Activated CD8-positive, alpha-beta memory T cell treated with anti-CD3 and anti-CD28 coated beads for 48 hours (primary cell): ENCODE results near the gene CDPF1.
"Not testable (repeated sequence)": the region's sequence is repeated elsewhere in the genome, so short reads cannot be mapped to it uniquely, and the experiment has no call there.

Source experiments
- DNase-seq, 3 experiments: peaks; one replicate each; pipeline ENCODE4 v3.0.0-alpha.2; 2020; ENCODE audit warnings: low read depth in 2 of 3, low spot score in 2 of 3

Gene CDPF1

DNA sequence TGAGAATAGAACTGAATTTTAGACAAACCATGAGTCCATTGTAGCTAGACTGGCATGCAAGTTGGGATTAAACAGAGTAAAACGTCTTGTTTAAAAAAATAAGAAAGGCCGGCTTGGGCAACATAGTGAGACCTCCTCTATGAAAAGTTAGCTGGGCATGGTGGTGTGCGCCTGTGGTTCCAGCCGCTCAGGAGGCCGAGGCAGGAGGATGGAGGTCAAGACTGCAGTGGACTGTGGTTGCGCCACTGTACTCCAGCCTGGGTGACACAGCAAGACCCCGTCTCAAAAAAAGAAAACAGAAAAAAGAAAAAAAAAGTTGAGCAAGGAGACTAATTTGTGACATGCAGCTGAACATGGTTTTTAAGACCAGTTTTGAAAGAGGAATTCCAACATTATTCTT, 23.5 kb downstream of the CDPF1 start:
- DNase-seq, result no peak

GRCh38 chr22:46225631-46226030, 24.5 kb downstream of the CDPF1 start:
- DNase-seq, result no peak

DNA sequence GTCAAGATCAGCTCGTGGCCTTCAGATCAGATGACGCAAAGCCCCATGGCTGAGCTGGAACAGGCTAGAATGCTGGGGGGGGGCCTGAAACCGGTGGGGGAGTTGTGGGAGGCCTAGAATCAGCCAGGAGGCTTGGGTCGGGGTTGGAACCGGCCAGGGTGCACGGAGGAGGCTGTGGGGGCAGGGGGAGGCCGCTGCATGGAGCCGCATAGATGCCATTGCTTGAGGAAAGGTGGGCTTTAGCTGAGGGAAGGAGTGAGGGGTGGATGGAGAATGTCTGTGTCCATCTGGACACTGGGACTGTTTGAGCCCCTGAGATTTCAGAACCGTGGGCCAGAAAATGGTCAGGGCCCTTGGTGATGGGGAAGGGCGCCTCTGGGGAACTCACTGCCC, 25.2 kb downstream of the CDPF1 start:
- DNase-seq, result no peak

GRCh38 chr22:46224044-46224897, 25.8 kb downstream of the CDPF1 start:
- no peak for DNase-seq

DNA sequence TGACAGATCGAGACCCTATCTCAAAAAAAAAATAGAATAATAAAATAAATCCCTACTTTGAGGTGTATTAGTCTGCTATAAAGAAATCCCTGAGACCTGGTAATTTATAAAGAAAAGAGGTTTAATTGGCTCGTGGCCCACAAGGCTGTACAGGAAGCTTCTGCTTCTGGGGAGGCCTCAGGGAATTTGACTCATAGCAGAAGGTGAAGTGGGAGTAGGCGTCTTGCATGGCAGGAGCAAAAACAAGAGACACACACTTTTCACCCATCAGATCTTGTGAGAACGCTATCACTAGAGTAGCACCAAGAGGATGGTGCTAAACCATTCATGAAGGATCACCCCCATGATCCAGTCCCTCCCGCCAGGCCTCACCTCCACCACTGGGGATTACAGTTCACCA, 29.2 kb downstream of the CDPF1 start:
- DNase-seq, result no peak

DNA sequence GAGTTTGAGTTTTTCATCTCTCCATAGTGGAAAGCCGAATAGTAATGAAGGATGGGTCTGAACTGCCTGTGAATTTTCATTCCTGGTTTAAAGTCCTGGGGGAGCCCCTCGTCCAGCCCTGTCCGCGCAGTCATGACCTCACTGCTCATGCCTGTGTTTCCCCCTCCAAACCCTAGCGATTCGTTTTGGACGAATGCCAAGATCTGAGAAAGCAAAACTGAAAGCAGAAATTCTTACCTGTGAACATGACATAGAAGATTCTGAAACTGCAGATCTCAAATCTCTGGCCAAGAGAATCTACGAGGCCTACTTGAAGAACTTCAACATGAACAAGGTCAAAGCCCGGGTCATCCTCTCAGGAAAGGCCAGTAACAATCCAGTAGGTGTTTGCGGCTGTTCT, 30.5 kb downstream of the CDPF1 start:
- DNase-seq, result no peak

DNA sequence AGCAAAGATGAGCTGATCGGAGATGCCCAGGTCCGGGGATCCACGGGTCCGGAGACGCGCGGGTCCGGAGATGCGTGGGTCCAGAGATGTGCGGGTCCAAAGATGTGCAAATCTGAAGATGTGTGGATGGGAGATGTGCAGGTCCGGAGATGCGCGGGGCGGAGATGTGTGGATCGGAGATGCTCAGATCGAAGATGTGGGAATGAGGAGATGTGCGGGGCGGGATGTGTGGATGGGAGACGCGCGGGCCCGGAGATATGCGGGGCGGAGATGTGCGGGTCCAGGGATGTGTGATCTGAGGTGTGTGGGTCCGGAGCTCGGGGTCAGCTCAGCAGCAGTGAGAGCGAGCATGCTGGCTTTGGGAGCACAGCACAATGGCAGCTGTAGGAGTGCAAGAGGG, 35.5 kb downstream of the CDPF1 start:
- no peak for DNase-seq

DNA sequence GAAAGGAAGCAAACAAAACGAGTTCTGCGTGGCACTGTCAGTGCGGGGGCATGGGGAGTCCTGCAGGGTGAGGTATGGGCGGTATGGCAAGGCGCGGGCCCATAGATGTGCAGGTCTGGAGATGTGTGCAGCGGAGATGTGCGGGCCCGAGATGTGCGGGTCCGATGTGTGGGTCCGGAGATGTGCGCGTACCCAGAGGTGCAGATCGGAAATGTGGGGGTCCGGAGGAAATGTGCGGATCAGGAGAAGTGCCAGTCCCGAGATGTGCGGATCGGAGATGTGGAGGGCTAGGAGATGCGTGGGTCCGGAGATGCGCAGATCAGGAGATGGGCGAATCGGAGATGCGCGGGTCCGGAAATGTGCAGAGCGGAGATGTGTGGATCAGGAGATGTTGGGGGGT, 35.9 kb downstream of the CDPF1 start:
- DNase-seq, result no peak

- DNase-seq, result no peak
Observed at GRCh38 chr22:46213052-46213451, 37.0 kb downstream of the CDPF1 start.

- no peak for DNase-seq
Observed at GRCh38 chr22:46212195-46212594, 37.9 kb downstream of the CDPF1 start.

- DNase-seq, result no peak
Observed at GRCh38 chr22:46209262-46209661, 40.8 kb downstream of the CDPF1 start.

GRCh38 chr22:46203601-46203980, 46.5 kb downstream of the CDPF1 start:
- no peak for DNase-seq

DNA sequence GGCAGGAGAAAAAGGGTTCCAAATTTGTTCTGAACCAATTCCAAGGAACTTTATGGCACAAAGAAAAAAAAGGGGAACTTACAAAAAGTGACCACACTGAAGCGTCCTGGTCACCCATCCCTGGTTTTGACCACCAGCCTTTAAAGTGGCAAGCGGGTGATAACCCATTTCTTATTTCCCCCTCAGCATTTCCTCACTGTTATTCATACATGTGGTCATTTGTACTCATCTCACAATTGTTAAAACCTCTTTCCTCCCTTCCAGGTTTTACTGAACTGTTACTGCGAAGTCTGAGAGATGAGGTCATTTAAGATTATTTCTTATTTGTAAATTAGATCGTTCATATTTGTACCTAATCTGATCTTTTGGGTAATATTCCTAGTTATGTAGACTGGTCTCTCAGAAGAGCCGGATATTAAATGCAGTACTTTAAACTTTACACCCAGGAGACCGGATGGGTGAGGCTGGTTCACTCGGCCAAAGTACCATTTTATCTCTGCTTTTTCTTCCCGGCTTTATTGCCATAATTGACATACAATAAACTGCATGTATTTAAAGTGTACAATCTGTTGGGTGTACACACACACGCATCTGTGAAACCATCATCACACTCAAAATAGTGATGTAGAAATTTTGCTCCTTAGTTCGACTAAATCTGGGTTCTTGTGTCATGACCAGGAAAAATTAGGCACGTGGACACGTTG, 47.0 kb downstream of the CDPF1 start:
- DNase-seq, result no peak

- no peak for DNase-seq
Observed at GRCh38 chr22:46201059-46201757, 48.9 kb downstream of the CDPF1 start.

DNA sequence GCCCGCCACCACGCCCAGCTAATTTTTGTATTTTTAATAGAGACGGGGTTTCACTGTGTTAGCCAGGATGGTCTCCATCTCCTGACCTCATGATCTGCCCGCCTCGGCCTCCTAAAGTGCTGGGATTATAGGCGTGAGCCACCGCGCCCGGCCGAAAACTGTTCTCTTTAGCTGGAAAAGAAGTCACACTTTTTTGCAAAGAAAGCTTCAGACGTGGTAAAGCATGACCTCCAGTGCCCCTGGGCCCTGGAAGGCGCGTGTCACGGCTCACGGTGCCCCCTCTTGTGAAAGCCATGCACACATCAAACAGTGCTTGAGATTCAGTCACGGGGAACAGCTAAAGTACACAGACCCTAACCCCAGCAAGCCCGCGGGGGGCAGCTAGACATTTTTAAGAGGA, 51.3 kb downstream of the CDPF1 start:
- DNase-seq, result not testable (repeated sequence)

DNA sequence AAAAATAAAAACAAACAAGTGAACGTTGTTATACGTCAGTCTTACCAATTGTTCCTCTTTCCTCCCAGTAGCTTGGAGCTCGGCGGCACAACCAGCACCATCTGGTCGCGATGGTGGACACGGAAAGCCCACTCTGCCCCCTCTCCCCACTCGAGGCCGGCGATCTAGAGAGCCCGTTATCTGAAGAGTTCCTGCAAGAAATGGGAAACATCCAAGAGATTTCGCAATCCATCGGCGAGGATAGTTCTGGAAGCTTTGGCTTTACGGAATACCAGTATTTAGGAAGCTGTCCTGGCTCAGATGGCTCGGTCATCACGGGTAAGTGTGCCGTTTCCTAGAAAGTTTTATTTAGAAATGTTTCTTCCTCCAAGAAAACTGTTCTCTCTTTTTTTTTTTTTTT, 51.8 kb downstream of the CDPF1 start:
- no peak for DNase-seq

DNA sequence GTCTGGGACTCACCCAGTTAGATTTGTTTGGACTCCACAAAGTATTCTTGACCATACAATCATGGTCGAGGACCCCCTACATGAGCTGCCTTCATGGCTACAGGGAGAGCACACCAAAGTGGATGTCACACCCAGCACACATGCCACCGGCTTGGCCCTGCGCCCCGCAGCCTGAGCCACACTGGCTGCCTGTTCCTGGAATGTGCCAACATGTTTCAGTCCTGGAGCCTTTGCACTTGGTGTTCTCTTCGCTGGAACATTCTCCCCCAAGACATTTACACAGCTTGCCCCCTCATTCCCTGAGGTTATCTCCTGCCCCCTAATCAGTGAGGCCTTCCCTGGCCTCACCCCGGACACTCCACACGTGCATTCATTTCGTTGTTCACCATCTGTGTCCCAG, 53.8 kb downstream of the CDPF1 start:
- DNase-seq, result no peak

- no peak for DNase-seq
Observed at GRCh38 chr22:46195487-46196165, 54.5 kb downstream of the CDPF1 start.
